SH-SY5Y (cell line): ENCODE measurements around the gene NUP85.

Source experiments
- GATA2 ChIP-seq: IDR thresholded peaks from 2 replicates; pipeline ENCODE4 v1.6.1; 2011; ENCODE audit warnings: mild to moderate bottlenecking, low read depth, low read length
- GATA3 ChIP-seq: IDR thresholded peaks from 2 replicates; pipeline ENCODE4 v1.6.1; 2011; ENCODE audit warnings: low read depth, mild to moderate bottlenecking, low read length, moderate library complexity

- TF ChIP-seq GATA2 (no peak), GATA3 (no peak)
Observed at GRCh38 chr17:75242461-75243042, 37.1 kb downstream of the NUP85 start.
